Upper lobe of right lung (tissue), 1 donor: ENCODE results near the gene CUX1. TPM values are rescaled to one million over a fixed set of nuclear protein-coding genes. Genes with fewer than 3 reads are reported as not detected.

ENCODE experiments used
- ATAC-seq: fragments of 200-7000 bp; cut with Tn5 transposase; one replicate; pipeline ENCODE4 v1.9.1; 2020; ENCODE audit warnings: mild to moderate bottlenecking, moderate library complexity
- DNase-seq: peaks from one replicate; pipeline ENCODE4 v3.0.0-alpha.2; 2020
- H3K27ac ChIP-seq: fragments of 200-600 bp; one replicate; pipeline ENCODE4 v1.8.0; 2022
- H3K27me3 ChIP-seq: fragments of 200-600 bp; one replicate; pipeline ENCODE4 v1.8.0; 2022; ENCODE audit warnings: mild to moderate bottlenecking
- H3K36me3 ChIP-seq: fragments of 200-600 bp; one replicate; pipeline ENCODE4 v1.8.0; 2022
- H3K4me1 ChIP-seq: fragments of 200-600 bp; one replicate; pipeline ENCODE4 v1.8.0; 2022
- H3K4me3 ChIP-seq: fragments of 200-600 bp; one replicate; pipeline ENCODE4 v1.8.0; 2022; ENCODE audit warnings: mild to moderate bottlenecking
- H3K9me3 ChIP-seq: fragments of 200-600 bp; one replicate; pipeline ENCODE4 v1.8.0; 2022
- intact Hi-C: fragments of 100-400 bp; cut with DNase I; formaldehyde crosslinking; loops from one replicate; pipeline ENCODE4 v1.11.0; 2022
- total RNA-seq: library from RNA; stranded (reverse); fragmentation: NEBNext Ultra II Directional; extraction: Animal tissue kit (Norgen Biotek cat#: 25700); gene quantifications from one replicate; pipeline ENCODE4 v1.2.1, GENCODE V29; 2021
- TF ChIP-seq, protein P1 (sequence below): fragments of 200-600 bp; IDR thresholded peaks from one replicate; pipeline ENCODE4 v1.8.0; 2022; ENCODE audit warnings: antibody characterized with exemption
- donor health status: DM: no; HTN: yes; CAD: no; lungs with severe emphysema.

Gene CUX1
- total RNA-seq, 1 donor from 2014 or later, result 132 TPM

DNA sequence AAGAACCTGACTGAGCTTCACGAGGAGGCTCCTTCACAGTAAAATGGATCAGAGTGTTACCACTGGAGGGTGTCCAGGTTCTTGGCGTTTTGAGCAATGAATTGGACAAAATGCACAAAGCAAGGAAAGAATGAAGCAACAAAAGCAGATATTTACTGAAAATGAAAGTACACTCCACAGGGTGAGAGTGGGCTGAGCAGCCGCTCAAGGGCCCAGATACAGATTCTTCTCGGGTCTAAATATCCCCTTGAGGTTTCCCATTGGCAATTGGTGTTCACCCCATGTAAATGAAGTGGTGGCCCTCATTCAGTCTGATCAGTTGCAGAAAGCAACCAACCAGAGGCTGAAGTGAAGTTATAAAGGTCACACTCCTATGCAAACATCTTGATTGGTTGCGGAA, 254.6 kb downstream of the CUX1 start:
- no peak overlapping the region for H3K27ac ChIP-seq
- H3K4me1 ChIP-seq, result no peaks in the 10 kb centered on the region
- no peak for ATAC-seq
- TF ChIP-seq, protein P1, sequence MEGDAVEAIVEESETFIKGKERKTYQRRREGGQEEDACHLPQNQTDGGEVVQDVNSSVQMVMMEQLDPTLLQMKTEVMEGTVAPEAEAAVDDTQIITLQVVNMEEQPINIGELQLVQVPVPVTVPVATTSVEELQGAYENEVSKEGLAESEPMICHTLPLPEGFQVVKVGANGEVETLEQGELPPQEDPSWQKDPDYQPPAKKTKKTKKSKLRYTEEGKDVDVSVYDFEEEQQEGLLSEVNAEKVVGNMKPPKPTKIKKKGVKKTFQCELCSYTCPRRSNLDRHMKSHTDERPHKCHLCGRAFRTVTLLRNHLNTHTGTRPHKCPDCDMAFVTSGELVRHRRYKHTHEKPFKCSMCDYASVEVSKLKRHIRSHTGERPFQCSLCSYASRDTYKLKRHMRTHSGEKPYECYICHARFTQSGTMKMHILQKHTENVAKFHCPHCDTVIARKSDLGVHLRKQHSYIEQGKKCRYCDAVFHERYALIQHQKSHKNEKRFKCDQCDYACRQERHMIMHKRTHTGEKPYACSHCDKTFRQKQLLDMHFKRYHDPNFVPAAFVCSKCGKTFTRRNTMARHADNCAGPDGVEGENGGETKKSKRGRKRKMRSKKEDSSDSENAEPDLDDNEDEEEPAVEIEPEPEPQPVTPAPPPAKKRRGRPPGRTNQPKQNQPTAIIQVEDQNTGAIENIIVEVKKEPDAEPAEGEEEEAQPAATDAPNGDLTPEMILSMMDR, result no peak
- intact Hi-C loops, result no loop called here
- no peak overlapping the region for H3K4me3 ChIP-seq
- H3K27me3 ChIP-seq, result no peaks in the 10 kb centered on the region
- peaks cover 7% of the 10 kb centered on the region for H3K36me3 ChIP-seq
- H3K9me3 ChIP-seq, result no peaks in the 10 kb centered on the region
- DNase-seq, result no peak

DNA sequence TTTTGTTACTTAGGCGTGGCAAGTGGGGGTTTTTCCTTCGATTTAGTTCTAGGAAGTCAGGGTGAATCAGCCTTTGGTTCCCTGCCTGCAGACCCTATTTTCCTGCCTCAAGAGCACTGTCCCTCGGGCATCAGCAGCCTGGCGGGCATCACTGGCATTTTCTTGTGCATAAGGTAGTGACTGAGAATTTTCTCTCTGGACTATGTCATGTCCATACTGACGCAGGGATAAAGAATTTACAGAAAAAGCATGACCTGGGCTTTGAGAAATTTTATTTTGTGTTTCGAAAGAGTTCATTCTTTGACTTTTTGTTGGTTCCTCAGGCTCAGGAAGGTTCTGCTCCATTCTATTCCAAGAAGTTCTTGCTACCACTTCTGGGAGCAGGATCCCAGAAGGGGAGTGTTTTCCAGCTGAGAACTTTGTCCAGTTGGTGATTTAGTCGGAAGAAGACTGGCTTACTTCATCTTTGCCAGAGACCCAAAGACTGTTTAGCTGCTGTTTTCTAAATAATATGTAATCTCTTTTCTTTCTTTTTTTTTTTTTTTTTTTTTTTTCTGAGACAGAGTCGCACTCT, 255.3 kb downstream of the CUX1 start:
- no peaks in the 10 kb centered on the region for H3K27me3 ChIP-seq
- no peaks in the 10 kb centered on the region for H3K4me1 ChIP-seq
- H3K9me3 ChIP-seq, result no peaks in the 10 kb centered on the region
- intact Hi-C loops, result no loop called here
- H3K36me3 ChIP-seq, result peaks cover 7% of the 10 kb centered on the region
- TF ChIP-seq, protein P1, result no peak
- DNase-seq (no peak), ATAC-seq (no peak)
- H3K27ac ChIP-seq, result no peak overlapping the region
- H3K4me3 ChIP-seq, result no peak overlapping the region

DNA sequence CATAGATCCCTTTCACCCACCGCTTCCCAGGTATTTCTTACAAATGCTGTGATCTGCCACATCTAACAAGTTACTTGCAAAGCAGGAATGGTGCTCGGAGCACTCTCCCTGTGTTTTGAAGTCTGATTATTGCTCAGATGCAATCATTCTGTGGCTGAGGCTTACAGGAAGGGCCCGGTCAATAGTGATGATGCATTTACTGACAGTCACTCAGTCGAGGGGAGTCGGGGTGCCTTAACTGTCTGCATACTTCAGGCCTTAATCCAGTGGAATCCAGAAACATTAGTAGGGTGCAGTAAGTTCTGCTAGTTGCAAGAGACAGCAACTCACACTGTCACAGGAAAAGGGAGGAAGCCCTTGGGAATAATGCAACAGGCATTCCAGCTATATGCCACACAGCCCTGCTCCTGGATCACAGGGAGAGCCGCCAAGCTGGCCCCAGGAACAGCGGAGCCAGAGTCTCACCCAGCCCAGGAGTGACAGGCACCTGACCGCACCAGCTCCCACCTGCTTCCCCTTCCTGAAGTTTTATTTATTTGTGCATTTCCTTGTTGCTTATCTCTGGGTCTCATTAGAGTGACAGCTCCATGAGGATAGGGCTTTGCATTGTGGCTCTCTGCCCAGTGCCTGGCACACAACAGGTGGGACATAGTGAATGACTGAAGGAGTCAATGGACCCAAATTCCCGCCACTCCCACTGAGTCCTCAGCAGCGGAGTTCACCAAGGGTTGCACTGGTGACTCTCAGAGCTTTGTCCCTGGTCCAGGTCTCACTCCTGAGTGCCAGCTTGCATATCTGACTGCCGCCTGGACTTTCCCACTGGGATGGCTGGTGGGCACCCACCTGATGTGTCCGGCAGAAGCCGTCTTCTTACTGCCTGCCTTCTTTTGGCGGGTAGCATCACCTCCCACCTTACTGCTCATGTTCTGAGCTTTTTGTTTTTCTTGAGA, 256.8 kb downstream of the CUX1 start:
- H3K4me1 ChIP-seq, result no peaks in the 10 kb centered on the region
- peaks cover 7% of the 10 kb centered on the region for H3K36me3 ChIP-seq
- H3K9me3 ChIP-seq, result no peaks in the 10 kb centered on the region
- peak; percentile 31 for DNase-seq
- H3K27ac ChIP-seq, result no peak overlapping the region
- TF ChIP-seq, protein P1, result no peak
- H3K4me3 ChIP-seq, result no peak overlapping the region
- no peaks in the 10 kb centered on the region for H3K27me3 ChIP-seq
- no peak for ATAC-seq
- intact Hi-C loops, result no loop called here

DNA sequence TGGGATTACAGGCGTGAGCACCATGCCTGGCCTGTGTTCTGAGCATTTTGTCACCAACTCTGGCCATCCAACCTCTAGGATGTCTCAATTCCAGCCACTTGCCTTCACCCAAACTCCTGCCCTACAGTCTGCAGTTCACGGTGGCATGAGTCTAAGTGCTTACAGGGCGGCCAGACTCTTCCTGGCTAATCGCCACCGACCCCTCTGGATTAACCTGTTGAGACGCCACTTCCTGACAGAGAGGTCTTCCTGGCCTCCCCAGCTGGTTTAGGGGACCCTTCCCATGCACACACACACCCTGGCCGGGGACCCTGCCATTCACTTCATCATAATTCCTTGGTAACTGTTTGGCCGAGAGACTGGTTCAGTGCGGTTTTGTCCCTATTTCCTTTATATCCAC, 257.7 kb downstream of the CUX1 start:
- Histone ChIP-seq H3K27me3 (no peaks in the 10 kb centered on the region), H3K9me3 (no peaks in the 10 kb centered on the region), H3K36me3 (peaks cover 6% of the 10 kb centered on the region), H3K4me1 (no peaks in the 10 kb centered on the region), H3K27ac (no peak overlapping the region), H3K4me3 (no peak overlapping the region)
- DNase-seq (no peak), ATAC-seq (no peak)
- intact Hi-C loops, result no loop called here
- TF ChIP-seq, protein P1, result no peak

GRCh38 chr7:102075553-102076135, 258.2 kb downstream of the CUX1 start:
- no peaks in the 10 kb centered on the region for H3K27me3 ChIP-seq
- ATAC-seq, result no peak

More at GRCh38 chr7:102075553-102076135, 258.2 kb downstream of the CUX1 start:
- Histone ChIP-seq H3K4me3 (no peak overlapping the region), H3K4me1 (no peaks in the 10 kb centered on the region), H3K9me3 (no peaks in the 10 kb centered on the region), H3K36me3 (peaks cover under 1% of the 10 kb centered on the region), H3K27ac (no peak overlapping the region)
- TF ChIP-seq, protein P1, result no peak
- no peak for DNase-seq
- intact Hi-C loops, result no loop called here
